HG03108 (cell line): ENCODE results near the gene TMEM79.
"Not testable (repeated sequence)": the region's sequence is repeated elsewhere in the genome, so short reads cannot be mapped to it uniquely, and the experiment has no call there.

Source experiments
- ATAC-seq: cut with Tn5 transposase; IDR thresholded peaks from one replicate; pipeline ENCODE4 v1.9.1; 2021; ENCODE audit warnings: moderate library complexity; ENCODE audit not compliant: unreplicated experiment

Gene TMEM79

GRCh38 chr1:156298852-156299357 is 14.8 kb downstream of the TMEM79 start, which contains the start of gene VHLL:
TSS of gene VHLL (minus strand) at chr1:156299307. CDS start at chr1:156299189, 118 bp downstream.
- no peak for ATAC-seq

GRCh38 chr1:156303241-156303640 is 19.1 kb downstream of the TMEM79 start:
- no peak for ATAC-seq

GRCh38 chr1:156305215-156305614 is 21.1 kb downstream of the TMEM79 start:
- no peak for ATAC-seq

GRCh38 chr1:156308078-156308477 is 24.0 kb downstream of the TMEM79 start:
- no peak for ATAC-seq

GRCh38 chr1:156310962-156311361 is 26.8 kb downstream of the TMEM79 start:
- no peak for ATAC-seq

- ATAC-seq, result no peak
Measured at GRCh38 chr1:156316909-156317308, 32.8 kb downstream of the TMEM79 start.

- no peak for ATAC-seq
Measured at GRCh38 chr1:156319664-156320063, 35.5 kb downstream of the TMEM79 start.

GRCh38 chr1:156320560-156320959 is 36.4 kb downstream of the TMEM79 start:
- no peak for ATAC-seq

GRCh38 chr1:156323179-156323578 is 39.1 kb downstream of the TMEM79 start:
- not testable (repeated sequence) for ATAC-seq

GRCh38 chr1:156336242-156336641 is 52.1 kb downstream of the TMEM79 start:
- no peak for ATAC-seq

- no peak for ATAC-seq
Measured at GRCh38 chr1:156337052-156337887, 53.1 kb downstream of the TMEM79 start.

GRCh38 chr1:156337888-156338179 is 53.7 kb downstream of the TMEM79 start:
- ATAC-seq, result no peak

- ATAC-seq, result peak; percentile 83
Measured at GRCh38 chr1:156338180-156338976, 54.3 kb downstream of the TMEM79 start, which contains the start of the genes CCT3 and TSACC. TSS of gene CCT3 (minus strand) at chr1:156338292. CDS start at chr1:156338184, 108 bp downstream. TSS of gene TSACC (plus strand) at chr1:156338526. CDS start at chr1:156339758, 1,232 bp downstream.
